HG02884 (cell line): Measurements from ENCODE around the gene GPX3.

Experiments
- ATAC-seq: cut with Tn5 transposase; IDR thresholded peaks from one replicate; pipeline ENCODE4 v1.9.1; 2021; ENCODE audit warnings: mild to moderate bottlenecking, moderate library complexity; ENCODE audit not compliant: unreplicated experiment

GPX3 gene

DNA sequence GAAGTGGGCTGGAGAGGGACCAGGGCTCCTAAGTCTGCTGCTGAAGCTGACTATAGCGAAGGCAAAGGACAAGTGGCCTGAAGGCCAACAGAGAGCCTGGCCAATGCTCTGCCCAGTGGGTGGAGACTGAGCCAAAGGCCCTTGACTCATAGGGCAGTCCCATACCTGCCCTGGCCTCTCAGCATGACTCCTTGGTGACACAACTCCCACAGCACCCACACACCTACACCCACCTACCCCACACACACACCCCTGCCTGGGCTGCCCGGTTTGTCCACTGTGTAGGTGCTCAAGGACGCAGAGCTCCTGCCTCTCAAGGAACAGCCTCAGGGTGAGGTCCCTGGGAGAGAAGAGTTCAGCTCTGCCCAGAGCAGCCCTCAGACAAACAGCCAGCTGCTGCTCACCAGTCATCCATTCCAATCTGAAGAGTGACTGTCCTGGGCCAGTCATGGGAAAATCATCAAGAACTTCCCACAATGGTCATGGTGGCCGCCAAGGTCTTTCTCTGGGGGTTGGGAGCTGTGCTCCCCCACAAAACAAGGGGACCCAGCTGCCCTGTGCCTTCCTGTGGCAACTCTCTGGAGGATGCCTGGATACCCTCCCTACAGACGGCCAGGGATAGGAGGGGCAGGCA is 55.4 kb downstream of the GPX3 start:
- no peak for ATAC-seq

DNA sequence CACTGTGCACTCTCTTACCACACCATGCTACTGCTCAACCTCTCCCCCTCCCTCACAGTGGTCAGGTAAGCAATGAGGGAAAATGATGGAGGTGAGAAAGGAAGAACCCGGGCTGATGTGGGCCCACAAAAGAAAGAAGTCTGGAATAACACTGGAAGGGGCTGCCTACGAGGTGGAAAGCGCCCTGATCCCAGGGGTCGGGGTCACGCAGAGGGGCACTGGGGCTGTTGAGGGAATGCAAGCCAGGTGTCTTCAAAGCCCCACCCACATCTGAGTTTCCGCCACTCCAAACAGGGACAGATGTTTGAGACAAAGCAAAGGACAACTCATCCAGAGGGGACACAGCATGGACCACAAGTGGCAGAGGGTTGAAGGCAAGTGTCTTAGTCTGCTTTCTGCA is 56.2 kb downstream of the GPX3 start:
- ATAC-seq: no peak

DNA sequence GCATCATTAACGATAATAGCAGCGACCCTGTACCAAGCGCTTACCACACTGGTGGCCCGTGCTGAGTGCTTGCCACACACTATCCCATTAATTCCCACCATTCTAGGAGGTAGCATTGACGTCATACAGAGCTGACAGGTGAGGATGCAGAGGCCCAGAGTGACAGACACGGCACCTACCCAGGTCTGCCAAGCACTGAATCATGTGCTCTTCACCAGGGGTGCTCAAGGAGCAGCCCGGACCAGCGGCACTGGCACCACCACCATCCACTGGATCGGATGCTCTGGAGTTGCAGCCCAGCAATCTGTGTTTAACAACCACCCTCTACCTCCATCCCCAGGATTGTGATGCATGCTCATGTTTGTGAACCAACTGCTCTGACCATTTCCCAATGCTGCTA is 57.0 kb downstream of the GPX3 start:
- ATAC-seq: no peak

DNA sequence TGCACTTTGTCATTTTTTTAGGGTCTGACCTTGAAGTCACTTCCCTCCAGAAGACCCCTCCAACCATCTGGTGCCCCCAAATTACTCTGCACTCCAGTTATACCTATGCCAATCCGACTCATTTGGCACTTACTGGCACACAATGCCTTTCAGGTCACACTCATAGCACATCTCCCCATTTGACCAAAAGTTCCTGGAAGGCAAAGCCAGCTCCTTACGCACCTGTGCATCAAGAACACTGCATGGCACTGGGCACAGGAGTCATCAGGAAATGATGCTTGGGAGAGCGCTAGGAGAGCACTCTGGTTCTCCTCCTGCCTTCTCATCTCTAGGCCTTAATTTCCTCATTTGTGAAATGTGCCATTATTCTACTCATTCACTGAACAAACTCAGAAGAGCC is 57.6 kb downstream of the GPX3 start:
- no peak for ATAC-seq
